H1 (cell line): ENCODE results near the gene DENND1A. TPM values are rescaled to one million over a fixed set of nuclear protein-coding genes. Genes with fewer than 3 reads are reported as not detected.

ENCODE experiments used
- BACH1 ChIP-seq: IDR thresholded peaks from 2 replicates; pipeline ENCODE4 v1.6.1; 2012; ENCODE audit warnings: low read length, improper control_type of control experiment
- CBX5 ChIP-seq: fragments of 300-800, 300-1000 bp; sonication (generic); IDR thresholded peaks from 2 replicates; pipeline ENCODE4 v1.7.1; 2016; ENCODE audit warnings: antibody characterized with exemption, low read length, low read depth
- CEBPB ChIP-seq: IDR thresholded peaks from 2 replicates; pipeline ENCODE4 v1.6.1; 2012; ENCODE audit warnings: low read depth, low read length
- EZH2 ChIP-seq: fragments of 200-600 bp; sonication (generic); IDR thresholded peaks from 2 replicates; pipeline ENCODE4 v1.7.1; 2012; ENCODE audit warnings: low read depth, mild to moderate bottlenecking, moderate library complexity, low read length, inconsistent platforms; ENCODE audit not compliant: severe bottlenecking
- JUND ChIP-seq: IDR thresholded peaks from 2 replicates; pipeline ENCODE4 v1.6.1; 2011; ENCODE audit warnings: mild to moderate bottlenecking, improper control_type of control experiment, low read length
- POLR2A ChIP-seq, 2 experiments: IDR thresholded peaks; 1 replicate in 1 of 2; 2 replicates in 1 of 2; pipeline ENCODE4 v1.6.1; 2011; ENCODE audit warnings: low read depth in 2 of 2, low read length in 2 of 2, mild to moderate bottlenecking in 2 of 2; ENCODE audit errors: control extremely low read depth in 1 of 2
- RFX5 ChIP-seq: IDR thresholded peaks from 2 replicates; pipeline ENCODE4 v1.6.1; 2011; ENCODE audit warnings: low read depth, low read length, improper control_type of control experiment, borderline replicate concordance
- SP4 ChIP-seq: IDR thresholded peaks from 2 replicates; pipeline ENCODE4 v1.6.1; 2012; ENCODE audit warnings: low read length, inconsistent platforms
- TAF1 ChIP-seq: IDR thresholded peaks from 2 replicates; pipeline ENCODE4 v1.6.1; 2011; ENCODE audit warnings: mild to moderate bottlenecking, low read depth, low read length
- TCF12 ChIP-seq: IDR thresholded peaks from 2 replicates; pipeline ENCODE4 v1.6.1; 2011; ENCODE audit warnings: low read depth, mild to moderate bottlenecking, low read length
- YY1 ChIP-seq: IDR thresholded peaks from 2 replicates; pipeline ENCODE4 v1.6.1; 2011; ENCODE audit warnings: low read depth, mild to moderate bottlenecking, low read length
- polyA plus RNA-seq, 7 experiments: library from polyadenylated mRNA; depleted of rRNA in 3 of 7; stranded (reverse) in 5 of 7; unstranded in 2 of 7; fragments of >200 nt in 5 of 7; fragments of 200-250 nt in 2 of 7; gene quantifications; 1 replicate in 5 of 7; 2 replicates in 1 of 7; 4 replicates in 1 of 7; pipeline versions ENCODE4 v1.2.1 to v1.2.3, GENCODE V29; 2011 to 2013; ENCODE audit warnings: missing spikeins in 2 of 7, mixed read lengths in 2 of 7
- total RNA-seq: library from RNA; stranded (reverse); fragmentation: NEBNext Ultra II Directional; extraction: Animal tissue kit (Norgen Biotek cat#: 25700); gene quantifications from 2 replicates; pipeline ENCODE4 v1.2.1, GENCODE V29; 2021
- TF ChIP-seq, protein P1 (sequence below): fragments of 300-600 bp; sonication (generic); IDR thresholded peaks from 2 replicates; pipeline ENCODE4 v1.7.1; 2012; ENCODE audit warnings: low read length, moderate library complexity, mild to moderate bottlenecking, inconsistent platforms; ENCODE audit not compliant: insufficient replicate concordance
- TF ChIP-seq, protein P2 (sequence below): IDR thresholded peaks from 2 replicates; pipeline ENCODE4 v1.6.1; 2011; ENCODE audit warnings: low read length, improper control_type of control experiment

The DENND1A gene
- total and polyA plus RNA-seq, 2 of the 8 experiments (the other 6 are each of a cell fraction or from before 2014, with no cell fraction given): 24.1 to 26.4 TPM

DNA sequence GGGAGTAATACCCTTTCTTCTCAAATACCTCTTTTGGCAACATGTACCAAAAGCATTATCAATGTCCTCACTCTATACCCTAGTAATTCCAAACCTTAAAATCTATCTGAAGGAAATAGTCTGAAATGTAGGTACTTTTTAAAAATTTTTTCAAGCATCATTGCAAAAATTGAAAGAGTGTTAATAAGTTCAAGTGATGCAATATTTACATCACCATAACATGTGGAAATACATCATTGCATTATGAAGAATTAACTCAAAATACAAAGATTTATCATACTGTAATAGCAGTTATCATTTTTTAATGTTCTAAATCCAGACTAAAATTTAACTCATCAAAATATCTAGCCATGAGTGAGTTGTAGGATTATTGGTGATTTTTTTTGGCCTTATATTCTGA, 123.1 kb downstream of the DENND1A start (continued):
- TF ChIP-seq, protein P1, sequence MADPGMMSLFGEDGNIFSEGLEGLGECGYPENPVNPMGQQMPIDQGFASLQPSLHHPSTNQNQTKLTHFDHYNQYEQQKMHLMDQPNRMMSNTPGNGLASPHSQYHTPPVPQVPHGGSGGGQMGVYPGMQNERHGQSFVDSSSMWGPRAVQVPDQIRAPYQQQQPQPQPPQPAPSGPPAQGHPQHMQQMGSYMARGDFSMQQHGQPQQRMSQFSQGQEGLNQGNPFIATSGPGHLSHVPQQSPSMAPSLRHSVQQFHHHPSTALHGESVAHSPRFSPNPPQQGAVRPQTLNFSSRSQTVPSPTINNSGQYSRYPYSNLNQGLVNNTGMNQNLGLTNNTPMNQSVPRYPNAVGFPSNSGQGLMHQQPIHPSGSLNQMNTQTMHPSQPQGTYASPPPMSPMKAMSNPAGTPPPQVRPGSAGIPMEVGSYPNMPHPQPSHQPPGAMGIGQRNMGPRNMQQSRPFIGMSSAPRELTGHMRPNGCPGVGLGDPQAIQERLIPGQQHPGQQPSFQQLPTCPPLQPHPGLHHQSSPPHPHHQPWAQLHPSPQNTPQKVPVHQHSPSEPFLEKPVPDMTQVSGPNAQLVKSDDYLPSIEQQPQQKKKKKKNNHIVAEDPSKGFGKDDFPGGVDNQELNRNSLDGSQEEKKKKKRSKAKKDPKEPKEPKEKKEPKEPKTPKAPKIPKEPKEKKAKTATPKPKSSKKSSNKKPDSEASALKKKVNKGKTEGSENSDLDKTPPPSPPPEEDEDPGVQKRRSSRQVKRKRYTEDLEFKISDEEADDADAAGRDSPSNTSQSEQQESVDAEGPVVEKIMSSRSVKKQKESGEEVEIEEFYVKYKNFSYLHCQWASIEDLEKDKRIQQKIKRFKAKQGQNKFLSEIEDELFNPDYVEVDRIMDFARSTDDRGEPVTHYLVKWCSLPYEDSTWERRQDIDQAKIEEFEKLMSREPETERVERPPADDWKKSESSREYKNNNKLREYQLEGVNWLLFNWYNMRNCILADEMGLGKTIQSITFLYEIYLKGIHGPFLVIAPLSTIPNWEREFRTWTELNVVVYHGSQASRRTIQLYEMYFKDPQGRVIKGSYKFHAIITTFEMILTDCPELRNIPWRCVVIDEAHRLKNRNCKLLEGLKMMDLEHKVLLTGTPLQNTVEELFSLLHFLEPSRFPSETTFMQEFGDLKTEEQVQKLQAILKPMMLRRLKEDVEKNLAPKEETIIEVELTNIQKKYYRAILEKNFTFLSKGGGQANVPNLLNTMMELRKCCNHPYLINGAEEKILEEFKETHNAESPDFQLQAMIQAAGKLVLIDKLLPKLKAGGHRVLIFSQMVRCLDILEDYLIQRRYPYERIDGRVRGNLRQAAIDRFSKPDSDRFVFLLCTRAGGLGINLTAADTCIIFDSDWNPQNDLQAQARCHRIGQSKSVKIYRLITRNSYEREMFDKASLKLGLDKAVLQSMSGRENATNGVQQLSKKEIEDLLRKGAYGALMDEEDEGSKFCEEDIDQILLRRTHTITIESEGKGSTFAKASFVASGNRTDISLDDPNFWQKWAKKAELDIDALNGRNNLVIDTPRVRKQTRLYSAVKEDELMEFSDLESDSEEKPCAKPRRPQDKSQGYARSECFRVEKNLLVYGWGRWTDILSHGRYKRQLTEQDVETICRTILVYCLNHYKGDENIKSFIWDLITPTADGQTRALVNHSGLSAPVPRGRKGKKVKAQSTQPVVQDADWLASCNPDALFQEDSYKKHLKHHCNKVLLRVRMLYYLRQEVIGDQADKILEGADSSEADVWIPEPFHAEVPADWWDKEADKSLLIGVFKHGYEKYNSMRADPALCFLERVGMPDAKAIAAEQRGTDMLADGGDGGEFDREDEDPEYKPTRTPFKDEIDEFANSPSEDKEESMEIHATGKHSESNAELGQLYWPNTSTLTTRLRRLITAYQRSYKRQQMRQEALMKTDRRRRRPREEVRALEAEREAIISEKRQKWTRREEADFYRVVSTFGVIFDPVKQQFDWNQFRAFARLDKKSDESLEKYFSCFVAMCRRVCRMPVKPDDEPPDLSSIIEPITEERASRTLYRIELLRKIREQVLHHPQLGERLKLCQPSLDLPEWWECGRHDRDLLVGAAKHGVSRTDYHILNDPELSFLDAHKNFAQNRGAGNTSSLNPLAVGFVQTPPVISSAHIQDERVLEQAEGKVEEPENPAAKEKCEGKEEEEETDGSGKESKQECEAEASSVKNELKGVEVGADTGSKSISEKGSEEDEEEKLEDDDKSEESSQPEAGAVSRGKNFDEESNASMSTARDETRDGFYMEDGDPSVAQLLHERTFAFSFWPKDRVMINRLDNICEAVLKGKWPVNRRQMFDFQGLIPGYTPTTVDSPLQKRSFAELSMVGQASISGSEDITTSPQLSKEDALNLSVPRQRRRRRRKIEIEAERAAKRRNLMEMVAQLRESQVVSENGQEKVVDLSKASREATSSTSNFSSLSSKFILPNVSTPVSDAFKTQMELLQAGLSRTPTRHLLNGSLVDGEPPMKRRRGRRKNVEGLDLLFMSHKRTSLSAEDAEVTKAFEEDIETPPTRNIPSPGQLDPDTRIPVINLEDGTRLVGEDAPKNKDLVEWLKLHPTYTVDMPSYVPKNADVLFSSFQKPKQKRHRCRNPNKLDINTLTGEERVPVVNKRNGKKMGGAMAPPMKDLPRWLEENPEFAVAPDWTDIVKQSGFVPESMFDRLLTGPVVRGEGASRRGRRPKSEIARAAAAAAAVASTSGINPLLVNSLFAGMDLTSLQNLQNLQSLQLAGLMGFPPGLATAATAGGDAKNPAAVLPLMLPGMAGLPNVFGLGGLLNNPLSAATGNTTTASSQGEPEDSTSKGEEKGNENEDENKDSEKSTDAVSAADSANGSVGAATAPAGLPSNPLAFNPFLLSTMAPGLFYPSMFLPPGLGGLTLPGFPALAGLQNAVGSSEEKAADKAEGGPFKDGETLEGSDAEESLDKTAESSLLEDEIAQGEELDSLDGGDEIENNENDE: no peak
- TF ChIP-seq EZH2: no peak
- no peak for TF ChIP-seq POLR2A (IDR thresholded peaks at IDR 0.05; ENCODE audit: control extremely low read depth in 1 of 2, low read depth in 2 of 2, low read length in 2 of 2)
- no peak for TF ChIP-seq CBX5
- no peak for TF ChIP-seq BACH1
- TF ChIP-seq JUND: no peak
- TF ChIP-seq RFX5: no peak
- TF ChIP-seq TCF12: no peak
- no peak for TF ChIP-seq CEBPB
- TF ChIP-seq, protein P2, sequence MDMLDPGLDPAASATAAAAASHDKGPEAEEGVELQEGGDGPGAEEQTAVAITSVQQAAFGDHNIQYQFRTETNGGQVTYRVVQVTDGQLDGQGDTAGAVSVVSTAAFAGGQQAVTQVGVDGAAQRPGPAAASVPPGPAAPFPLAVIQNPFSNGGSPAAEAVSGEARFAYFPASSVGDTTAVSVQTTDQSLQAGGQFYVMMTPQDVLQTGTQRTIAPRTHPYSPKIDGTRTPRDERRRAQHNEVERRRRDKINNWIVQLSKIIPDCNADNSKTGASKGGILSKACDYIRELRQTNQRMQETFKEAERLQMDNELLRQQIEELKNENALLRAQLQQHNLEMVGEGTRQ: no peak
- no peak for TF ChIP-seq YY1
- no peak for TF ChIP-seq SP4
- no peak for TF ChIP-seq TAF1
